GM18870 (cell line): Measurements from ENCODE around the gene SPI1.

ENCODE experiments used
- ATAC-seq: cut with Tn5 transposase; IDR thresholded peaks from one replicate; pipeline ENCODE4 v1.9.1; 2021; ENCODE audit warnings: moderate library complexity; ENCODE audit not compliant: unreplicated experiment

Gene SPI1

DNA sequence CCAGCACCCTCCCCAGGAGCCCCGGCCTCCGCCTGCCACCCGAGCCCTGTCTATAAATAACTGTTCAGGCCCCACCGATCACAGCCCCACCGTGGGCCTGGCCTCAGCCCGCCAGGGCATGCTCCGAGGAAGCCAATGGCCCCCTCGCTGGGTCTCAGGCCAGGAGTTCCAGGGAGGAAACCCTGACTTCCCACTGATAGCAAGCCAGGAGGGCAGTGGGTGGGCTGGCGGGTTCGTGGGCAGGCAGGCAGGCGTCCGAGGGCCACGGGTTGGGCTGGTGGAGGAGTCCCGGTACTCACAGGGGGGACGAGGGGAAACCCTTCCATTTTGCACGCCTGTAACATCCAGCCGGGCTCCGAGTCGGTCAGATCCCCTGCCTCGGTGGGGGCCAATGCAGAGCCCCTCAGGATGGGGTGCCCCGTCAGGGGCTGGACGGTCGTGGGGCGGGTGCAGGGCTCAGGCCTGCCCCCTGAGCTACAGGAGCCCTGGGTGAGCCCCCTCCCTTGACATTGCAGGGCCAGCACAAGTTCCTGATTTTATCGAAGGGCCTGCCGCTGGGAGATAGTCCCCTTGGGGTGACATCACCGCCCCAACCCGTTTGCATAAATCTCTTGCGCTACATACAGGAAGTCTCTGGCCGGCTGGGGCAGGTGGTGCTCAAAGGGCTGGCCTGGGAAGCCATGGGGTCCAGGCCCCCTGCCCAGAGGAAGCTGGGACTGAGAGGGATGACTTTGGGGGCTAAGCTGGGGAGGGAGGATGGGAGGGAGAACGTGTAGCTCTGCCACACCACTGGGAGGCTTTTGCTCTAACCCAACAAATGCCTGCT, at the start of gene SPI1:
Gene SPI1, minus strand, starts transcription at position 538 of the 826 bp plus-strand sequence. Its CDS starts 194 bp downstream, at position 344.
- ATAC-seq = peak; percentile 71

DNA sequence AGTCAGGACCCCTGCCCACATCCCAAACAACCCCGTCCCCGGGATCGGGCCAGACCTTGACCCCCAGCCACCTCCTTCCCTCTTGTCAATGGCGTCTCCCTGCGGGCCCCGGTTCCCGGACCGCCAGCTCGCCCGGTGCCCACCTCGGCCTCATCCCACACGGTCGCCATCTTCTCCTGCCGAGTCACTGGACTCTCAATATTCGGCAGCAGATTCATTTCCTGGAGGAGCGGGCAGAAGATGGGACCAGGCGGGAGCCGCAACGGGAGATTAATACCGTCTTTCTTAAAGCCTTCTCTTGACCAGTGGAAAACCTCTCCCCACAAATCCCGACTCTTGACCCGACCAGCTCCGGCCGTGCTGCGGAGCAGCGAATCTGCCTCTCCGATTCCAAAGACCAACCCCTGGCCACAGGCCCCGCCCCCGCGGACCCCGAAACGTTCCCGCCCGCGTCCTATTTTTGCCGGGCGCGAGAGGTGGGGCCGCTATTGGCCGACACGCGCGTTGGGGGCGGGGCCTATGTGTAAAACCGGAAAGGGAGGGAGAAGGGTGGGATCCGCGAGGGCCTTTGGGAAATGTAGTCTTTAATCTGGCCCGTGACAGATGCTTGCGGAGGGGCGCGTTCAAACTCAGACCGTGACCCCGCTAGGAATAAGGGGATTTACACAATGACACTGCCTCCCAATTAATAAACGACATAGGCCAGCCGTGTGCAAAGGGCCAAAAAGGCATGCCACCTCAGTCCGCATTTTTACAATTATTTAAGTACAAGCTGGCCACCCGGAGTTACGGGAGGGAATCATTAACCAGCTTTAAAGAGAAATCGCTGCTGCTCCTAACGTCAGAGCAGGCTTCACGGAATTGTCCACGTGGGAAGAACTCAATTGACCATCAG, 48.0 kb upstream of the SPI1 start, which contains the start of gene PSMC3:
Gene PSMC3, minus strand, starts transcription at position 378 of the 895 bp plus-strand sequence. Its CDS starts 160 bp downstream, at position 218.
- ATAC-seq = peak; percentile 74

DNA sequence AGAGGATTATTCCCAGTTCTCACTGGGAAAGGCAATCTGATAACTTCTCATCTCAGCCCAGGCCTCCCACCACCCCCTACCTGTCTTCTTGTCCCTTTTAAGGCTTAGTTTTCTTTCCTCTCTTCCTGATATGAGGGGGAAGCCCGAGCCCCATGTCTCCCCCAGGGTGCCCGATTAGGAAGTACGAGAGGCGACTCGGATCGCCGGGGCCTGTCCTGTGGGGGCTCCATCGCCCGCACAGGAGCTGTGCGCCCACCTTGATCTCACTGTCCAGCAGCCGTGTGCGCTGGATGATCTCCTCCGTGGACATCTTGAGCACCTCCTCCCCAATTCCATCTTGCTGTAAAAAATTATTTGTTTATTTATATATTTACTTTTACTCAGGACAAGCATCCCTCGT, 47.3 kb upstream of the SPI1 start:
- no peak for ATAC-seq

DNA sequence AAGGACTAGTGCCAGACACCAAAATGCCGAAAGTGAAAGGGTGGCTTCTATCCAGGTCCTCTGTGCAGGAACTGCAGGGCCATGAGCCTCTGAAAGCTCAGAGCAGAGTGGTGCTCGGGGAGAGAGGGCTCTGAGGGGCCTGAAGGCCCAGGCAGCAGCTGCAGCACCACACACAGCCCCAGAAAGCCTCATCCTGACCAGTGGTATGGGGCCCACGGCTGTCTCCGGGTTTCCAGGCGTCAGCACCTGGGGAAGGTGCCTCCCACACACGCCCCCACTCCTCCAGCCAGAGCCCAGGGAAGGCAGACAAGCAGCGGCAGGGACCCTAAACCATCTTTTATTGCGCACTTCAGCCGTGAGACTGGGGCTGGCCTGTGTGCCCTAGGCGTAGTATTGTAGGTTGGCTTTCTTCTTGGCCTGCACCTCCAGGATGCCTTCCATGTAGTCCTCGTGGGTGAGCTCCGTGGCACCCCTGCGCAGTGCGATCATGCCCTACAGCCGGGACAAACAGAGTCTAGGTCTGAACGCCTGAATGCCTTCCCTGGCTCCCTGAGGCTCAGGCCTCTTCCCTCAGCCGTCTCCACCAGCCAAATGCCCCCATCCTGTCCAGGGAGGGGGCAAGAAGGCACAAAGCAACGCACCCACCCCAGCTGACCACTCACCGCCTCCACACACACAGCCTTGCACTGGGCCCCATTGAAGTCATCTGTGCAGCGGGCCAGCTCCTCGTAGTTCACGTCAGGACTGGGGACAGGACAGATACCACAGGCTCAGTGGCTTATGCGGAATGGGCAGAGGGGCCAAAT, 40.3 kb upstream of the SPI1 start:
- ATAC-seq = no peak

DNA sequence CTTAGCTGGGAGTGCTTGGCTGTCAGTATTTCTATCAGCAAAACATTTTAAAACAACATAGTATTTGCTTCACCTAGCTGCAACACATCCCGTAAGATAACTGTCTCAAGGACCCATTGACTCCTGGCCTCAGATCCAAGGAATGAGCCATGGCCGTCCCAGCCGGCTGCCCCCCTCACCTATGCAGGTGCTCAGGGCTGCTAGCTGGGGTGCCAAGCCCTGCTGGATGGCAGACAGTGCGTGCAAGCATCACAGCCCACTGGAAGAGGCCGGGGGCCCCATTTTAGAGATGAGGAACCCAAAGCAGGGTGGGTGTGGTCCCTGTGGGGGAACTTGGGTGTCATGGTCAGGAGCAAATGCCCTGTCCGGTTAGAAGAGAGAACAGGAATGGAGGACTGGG, 39.4 kb upstream of the SPI1 start:
- no peak for ATAC-seq

DNA sequence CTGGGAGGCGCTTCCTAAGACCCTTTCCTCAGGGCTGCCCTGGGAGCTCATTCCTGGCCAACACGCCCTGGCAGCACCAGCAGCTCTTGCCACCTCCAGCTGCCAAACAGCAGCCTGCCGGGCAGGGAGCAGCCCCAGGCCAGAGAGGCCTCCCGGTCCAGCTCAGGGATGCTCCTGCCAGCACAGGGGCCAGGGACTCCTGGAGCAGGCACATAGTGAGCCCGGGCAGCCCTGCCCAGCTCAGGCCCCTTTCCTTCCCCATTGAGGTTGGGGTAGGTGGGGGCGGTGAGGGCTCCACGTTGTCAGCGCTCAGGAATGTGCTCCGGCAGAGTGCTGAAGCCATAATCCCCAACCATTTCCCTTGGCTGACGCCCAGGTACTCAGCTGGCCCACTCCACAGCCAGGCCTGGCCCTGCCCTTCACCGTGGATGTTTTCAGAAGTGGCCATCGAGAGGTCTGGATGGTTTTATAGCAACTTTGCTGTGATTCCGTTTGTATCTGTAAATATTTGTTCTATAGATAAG, 37.7 kb upstream of the SPI1 start:
- ATAC-seq = no peak

DNA sequence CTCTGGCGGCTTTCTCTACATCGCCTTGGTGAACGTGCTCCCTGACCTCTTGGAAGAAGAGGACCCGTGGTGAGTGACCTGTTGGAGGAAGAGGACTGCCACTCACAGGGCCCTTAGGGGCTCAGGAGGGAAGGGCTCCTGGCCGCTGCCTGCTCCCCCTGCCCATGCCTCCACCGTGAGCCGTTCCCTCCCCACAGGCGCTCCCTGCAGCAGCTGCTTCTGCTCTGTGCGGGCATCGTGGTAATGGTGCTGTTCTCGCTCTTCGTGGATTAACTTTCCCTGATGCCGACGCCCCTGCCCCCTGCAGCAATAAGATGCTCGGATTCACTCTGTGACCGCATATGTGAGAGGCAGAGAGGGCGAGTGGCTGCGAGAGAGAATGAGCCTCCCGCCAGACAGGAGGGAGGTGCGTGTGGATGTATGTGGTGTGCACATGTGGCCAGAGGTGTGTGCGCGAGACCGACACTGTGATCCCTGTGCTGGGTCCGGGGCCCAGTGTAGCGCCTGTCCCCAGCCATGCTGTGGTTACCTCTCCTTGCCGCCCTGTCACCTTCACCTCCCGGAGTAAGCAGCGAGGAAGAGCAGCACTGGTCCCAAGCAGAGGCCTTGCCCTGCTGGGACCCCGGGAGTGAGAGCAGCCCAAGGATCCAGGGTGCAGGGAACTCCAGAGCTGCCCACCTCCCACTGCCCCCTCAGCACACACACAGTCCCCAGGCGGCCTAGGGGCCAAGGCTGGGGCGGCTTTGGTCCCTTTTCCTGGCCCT, 36.9 kb upstream of the SPI1 start:
- ATAC-seq = no peak

DNA sequence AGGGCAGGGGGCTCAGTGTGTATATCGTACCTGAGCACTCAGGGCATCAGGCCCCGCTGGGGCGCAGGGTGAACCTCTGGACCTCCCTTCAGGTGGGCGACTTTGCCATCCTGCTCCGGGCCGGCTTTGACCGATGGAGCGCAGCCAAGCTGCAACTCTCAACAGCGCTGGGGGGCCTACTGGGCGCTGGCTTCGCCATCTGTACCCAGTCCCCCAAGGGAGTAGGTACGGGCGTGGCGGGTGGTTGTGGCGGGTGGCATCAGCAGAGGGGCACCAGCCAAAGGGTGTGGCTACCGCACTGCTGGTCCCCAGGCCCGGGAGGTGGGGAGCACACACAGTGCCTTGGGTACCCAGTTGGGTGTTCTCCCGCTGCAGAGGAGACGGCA, 36.3 kb upstream of the SPI1 start:
- no peak for ATAC-seq

DNA sequence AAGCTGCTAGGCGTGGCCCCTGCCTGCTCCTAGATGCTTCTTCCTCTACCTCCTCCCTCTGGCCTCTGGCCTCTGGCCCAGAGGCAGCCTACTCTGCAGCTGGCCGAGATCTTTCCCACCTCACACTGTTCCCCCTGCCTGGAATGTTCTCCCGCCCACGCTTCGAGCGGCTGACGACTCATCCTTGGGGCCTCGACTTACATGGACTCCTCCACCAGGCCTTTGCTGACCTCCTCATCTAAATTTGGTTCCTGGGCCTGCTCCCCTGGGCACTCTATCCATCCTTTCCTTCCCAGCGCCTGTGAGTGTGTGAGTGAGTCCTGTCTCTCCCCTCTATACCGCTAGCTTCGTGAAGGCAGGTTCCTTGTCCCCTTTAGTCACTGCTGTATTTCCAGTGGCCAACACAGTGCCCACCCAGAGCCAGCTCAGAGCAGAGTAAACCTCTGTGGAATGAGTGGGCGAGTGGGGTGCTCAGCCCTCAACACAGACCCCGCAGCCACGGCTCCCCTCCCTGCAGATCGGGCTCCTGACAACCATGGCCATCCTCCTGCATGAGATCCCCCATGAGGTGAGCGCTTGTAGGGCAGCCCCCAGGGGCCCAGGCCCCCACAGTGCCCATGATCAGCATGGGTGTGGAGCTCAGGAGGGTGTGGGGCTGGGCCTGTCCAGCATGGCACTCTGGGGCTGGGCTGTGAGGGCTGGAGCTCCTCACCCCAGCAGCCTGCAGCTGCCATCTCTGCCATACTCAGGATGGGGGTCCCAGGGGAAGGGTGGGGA, 35.7 kb upstream of the SPI1 start:
- no peak for ATAC-seq

DNA sequence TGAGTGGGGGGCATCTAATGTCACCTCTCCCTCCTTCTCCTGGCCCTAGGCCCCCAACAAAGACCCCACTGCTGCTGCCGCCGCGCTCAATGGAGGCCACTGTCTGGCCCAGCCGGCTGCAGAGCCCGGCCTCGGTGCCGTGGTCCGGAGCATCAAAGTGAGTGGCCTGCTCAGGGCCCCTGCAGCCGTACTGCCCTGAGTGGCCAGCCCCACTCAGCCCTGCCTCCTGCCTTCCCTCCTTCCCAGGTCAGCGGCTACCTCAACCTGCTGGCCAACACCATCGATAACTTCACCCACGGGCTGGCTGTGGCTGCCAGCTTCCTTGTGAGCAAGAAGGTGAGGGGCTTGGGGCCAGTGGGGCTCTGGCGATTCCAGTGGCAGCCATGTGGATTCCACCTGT, 35.0 kb upstream of the SPI1 start:
- ATAC-seq = no peak

DNA sequence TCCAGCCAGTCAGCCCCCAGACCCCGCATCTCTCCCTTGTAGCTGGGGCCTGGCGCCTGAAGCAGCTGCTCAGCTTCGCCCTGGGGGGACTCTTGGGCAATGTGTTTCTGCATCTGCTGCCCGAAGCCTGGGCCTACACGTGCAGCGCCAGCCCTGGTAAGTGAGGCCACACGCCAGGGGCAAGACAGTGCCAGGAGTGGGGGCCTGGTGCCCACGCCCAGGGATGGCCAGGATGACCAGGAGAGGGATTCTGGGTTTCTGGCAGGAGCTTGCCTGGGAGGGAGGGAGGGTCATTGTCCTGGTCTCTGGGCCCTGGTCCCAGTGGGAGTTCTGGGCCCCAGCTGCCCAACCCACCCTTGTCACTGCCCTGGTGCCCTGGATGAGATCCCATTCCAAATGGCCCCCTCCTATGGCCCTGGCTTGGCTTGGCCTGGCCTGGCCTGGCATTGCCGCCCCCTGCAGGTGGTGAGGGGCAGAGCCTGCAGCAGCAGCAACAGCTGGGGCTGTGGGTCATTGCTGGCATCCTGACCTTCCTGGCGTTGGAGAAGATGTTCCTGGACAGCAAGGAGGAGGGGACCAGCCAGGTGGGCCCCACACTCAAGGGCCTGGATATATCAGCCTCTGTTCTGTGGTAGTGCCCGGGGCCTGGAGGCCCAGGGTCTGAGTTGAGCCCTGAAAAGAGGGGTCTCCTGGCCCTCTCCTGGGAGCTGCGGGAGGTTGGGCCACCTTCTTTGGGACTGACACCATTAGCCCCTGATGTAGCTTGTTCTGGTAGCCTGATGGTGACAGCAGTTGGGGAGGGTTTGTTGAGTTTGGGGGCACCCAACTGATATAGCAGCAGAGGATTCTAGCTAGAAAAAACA, 33.8 kb upstream of the SPI1 start:
- ATAC-seq = no peak

DNA sequence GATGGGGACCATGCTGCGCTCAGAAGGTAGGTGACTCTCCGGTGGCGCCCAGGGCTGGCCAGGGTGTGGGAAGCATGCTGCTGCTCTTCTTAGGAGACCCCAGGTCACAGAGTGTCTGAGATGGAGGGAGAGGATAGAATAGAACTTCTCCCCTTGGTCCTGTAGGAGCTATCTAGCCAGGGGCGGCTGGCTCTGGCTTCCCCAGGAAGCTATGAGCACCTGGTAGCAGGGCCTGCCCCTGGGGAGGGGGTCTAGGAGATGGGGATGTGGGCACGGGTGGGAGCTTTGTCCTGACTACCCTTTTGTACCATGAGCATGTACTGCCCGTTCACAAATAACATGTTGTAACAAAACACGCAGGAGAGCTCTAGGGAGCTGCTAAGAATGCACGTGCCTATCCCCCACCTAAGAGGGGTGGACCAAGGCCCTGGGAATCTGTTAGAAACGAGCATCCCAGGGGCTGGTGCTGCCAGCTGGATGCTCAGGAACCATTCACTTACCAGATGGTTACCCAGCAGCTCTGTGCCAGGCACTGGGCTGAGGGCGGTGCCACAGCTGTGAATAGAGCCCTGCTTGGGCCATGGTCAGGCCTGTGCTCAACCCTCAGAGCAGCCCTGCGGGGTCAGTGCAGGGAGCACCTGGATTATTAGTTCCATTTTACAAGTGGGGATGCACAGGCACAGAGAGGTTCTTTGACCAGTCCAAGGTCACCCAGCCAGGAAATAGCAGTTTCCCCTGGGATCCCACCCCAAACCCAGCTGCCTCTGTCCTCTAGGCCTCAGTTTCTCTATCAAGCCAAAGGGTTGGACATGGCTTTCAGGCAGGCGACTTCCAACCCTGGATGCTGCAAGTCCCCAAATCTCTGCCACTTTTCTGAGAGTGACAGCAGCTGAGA, 32.3 kb upstream of the SPI1 start:
- ATAC-seq = no peak

DNA sequence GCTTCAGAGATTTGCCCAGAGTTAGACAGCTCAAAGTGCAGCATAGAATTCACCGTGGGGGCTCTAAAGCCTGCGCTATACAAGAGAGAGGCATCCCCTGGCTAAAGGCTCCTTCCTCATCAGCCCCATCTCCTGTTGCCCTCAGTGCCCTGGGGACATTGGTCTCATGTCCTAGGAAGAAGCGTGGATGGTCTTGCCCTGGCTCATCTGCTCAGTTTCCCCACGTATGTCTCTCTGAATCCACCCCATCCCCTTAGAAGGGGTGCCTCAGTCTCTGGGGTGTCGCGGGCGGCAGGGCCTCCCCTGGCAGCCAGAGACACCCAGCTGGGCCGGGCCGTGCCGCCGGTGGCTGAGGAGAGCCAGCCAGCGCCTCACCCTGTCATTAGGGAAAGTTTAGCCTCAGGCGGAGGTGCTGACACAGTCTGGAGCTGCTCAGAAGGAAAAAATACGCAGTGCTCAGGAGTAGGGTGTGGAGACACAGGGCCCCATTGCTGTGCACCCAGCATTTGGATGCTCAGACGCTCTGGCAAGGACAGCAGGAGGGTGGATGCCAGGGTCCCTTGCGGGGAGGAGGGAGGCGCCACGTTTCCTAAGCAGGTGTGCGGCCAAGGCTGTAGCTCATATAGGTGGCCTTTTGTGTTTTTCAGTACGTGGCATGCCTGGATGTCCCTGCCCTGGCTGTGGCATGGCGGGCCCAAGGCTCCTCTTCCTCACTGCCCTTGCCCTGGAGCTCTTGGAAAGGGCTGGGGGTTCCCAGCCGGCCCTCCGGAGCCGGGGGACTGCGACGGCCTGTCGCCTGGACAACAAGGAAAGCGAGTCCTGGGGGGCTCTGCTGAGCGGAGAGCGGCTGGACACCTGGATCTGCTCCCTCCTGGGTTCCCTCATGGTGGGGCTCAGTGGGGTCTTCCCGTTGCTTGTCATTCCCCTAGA, 31.4 kb upstream of the SPI1 start:
- ATAC-seq = no peak

DNA sequence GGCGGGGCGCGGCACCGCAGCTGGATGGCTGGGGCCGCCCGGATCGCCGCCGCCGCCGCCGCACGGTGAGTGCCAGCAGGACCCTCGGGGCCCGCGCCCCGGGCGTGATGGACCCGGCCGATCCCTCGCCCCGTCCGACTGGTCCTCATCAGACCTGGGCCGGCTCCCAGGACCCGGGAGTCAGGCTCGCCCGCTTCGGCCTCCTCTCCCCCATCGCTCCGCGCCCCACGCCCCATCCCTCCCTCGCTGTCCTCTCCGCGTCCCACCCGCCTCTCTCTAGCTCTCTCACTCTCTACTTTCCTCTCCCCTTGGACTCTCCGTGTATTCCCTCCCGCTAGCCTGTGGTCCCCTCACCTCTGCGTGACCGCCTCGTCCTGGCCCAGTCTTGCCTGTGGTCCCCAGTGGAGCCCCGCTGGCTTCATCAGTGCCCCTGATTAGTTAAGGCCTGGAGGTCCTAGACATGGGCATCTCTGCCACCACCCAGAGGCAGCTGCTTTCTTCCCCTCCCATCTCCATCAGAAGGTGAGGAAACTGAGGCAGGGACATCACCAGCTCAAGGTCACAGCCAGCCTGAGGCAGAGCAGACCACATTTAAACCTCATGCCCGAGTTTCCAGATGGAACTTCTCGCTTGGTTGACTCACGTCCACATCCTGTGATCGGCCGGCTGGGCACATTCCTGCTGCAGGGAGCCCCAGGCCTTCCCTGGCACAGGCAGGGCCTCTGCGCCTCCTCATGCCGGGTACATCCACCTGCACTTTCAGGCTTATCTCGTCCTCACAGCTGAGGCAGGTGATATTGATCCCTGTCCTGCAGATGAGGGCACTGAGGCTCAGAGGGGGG, 30.5 kb upstream of the SPI1 start:
- ATAC-seq = peak; percentile 1
